Raji (cell line): ENCODE results near the gene ATP10A.

Experiments
- POLR2A ChIP-seq: IDR thresholded peaks from 2 replicates; pipeline ENCODE4 v1.6.1; 2011; ENCODE audit warnings: low read depth, low read length, control low read depth; ENCODE audit not compliant: insufficient read depth

The ATP10A gene

GRCh38 chr15:25810631-25811091, 52.5 kb downstream of the ATP10A start:
- TF ChIP-seq POLR2A, result no peak

- TF ChIP-seq POLR2A, result no peak
These were observed 53.0 kb downstream of the ATP10A start for GRCh38 chr15:25810154-25810553.

DNA sequence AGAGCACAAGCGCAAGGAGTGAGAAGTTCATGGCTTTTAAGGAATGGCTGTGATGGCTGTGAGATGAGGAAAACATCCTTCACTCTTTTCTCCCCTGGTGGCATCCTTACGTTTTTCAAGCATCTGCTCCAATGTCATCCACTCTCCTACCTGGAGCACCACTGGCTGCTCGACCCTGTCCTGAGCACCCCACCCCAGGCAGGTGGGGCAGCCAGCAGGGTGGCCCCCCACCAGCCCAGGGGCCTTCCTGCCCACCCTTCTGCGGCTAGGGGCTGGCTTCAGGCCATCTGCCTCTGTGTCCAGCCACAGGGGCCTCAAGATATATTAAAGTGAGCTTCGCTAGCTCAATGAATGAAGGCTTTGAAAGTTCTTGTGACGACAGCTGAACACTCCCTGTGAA, 56.1 kb downstream of the ATP10A start:
- TF ChIP-seq POLR2A, result no peak

DNA sequence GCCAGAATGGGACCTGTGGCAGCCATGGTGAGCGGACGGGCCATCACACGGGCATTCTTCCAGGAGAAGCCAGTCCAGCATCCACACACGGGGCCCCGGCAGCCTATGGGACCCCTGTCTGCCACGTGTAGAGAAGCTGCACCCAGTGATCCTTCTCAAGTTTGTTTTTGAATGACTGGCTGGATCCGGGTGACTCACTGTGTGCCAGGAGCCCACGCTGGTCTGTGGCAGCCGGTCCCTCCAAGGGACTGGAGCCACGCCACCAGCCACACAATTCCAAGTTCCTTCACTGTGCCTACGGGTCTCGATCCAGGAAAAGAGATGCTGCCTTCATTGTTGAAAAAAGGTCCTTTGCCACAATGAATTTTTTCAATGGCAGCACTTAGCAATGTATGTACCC, 58.1 kb downstream of the ATP10A start:
- no peak for TF ChIP-seq POLR2A

GRCh38 chr15:25804451-25804850, 58.7 kb downstream of the ATP10A start:
- no peak for TF ChIP-seq POLR2A

DNA sequence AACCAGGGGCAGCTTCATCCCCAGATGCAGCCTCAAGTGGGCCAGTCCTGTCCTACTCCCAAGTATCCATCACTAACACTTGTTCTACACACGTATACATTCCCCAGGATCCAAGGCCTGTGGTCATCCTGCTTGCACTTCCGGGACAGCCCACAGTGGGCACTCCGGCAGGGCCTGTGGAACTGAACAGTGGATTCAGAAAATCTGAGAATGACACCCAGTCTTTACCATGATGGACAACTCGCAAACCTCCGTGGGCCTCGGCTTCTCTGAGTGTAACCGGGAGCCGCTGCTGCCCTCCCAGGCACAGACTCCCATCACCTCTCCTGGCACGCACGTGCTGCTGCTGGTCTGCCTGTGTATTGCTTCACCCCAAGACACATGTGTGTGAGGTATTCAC, 59.6 kb downstream of the ATP10A start:
- TF ChIP-seq POLR2A, result no peak

- TF ChIP-seq POLR2A, result no peak
These were observed 60.1 kb downstream of the ATP10A start for GRCh38 chr15:25803036-25803435.

DNA sequence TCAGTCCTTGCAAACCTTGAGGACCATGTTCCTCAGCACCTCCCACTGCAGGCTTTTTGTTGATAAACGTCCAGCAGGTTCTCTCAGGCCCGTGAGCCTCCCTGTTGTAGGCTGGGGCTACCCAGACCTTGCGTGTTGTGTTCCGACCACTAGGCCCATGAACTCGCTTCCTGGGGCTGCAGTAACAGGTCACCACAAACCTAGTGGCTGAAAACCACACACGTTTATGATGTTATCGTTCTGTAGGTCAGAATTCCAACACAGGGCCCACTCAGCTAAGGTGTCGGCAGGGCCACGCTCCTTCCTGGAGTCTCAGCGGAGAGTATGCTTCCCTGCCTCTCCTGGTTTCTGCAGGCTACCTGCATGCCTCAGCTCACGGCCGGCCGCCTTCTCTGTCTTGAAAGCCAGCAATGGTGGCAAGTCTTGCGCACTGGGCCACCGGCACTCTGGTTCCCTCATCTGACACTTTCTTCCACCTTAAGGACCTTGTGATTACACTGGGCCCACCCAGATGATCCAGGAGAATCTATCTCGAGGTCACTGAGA, 60.8 kb downstream of the ATP10A start:
- TF ChIP-seq POLR2A, result no peak

- no peak for TF ChIP-seq POLR2A
These were observed 61.4 kb downstream of the ATP10A start for GRCh38 chr15:25801586-25802284.

DNA sequence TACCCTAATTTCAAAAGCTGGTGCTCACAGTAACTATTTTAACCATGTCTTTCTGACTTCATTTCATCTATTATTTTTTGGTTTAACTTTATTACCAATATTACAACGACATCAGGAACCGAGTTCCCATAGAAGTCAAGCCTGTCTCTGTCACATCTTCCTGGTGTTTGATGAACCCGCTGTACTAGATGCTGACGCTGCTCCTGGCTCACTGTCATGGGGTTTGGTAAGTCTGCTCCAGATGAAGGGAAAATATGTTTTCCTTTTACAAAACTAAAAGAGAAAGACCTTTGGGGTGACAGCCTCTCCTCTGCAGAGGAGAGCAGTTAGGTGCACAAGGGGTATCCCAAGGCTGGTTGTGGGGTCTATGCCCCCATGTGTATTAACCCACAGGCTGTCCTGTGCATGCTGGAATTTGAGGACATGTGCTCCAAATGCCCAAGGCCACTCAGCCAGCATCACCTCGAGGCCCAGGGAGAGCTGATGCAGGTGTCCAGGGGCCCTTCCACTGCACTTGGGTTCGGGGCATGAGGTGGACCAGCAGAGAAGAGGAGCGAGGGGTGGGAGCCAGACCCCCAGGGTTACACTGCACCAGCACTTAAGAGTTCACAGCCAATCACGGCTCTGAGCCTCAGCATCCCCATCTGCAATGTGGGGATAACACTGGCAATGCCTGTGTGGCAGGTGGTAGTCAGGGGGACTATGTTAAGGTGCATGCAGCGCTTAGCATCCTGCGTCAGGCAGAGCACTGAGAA, 62.2 kb downstream of the ATP10A start:
- TF ChIP-seq POLR2A, result no peak

DNA sequence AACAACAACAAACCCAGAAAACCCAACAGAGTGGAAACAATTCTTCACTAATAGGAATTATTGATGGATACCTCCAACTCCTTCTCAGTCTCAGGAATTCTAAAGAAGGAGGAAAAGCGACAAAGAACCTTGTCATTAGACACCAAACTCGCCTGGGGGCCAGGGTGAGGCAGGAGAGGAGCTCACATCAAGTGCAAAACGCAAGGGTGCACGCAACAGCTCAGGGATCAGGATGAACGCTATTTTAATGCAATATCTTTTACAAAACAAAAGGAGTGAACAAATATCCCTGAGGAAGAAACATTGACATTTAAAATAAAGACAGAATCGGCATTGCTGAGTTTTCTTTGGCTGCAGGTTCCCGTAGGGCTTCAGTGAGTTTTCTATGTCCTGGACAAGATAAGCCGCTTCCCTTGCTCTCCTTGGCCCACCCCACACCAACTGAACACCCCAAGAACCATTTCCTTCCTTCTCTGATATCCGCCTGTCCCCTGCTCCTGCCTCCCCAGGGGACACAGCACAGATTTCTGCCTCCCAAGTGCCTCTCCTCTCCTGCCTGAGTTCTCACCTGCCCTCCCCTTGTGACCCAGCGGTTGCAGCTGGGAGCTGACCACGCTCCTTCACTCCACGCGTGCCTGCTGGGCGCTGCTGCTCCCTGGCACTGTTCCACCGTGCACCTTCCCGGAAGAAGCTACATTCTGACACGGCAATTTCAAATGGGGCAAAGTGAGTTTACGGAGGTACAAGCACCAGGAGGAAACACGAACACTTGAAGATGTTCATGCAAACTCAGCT, 63.0 kb downstream of the ATP10A start:
- TF ChIP-seq POLR2A, result no peak

GRCh38 chr15:25797936-25798901, 64.9 kb downstream of the ATP10A start:
- no peak for TF ChIP-seq POLR2A

DNA sequence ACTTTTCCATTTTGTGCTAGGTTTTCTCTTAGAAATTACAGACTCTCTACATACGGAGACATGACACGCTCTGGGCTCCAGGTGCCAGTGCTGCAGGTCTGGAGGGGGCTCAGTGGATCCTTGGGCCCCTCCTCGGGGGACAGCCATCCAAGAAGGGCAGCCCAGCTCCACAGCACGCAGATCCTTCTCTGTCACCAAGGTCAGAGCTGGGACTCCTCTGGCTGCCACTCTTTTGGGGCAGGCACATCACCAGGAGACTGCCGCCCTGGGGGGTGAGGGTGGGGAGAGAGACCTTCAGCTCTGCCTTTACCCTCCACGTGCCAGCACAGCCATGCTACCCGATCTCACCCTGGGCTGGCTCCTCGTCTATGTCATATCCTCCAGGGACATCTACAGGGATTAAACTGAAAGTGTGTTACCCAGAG, 65.6 kb downstream of the ATP10A start:
- no peak for TF ChIP-seq POLR2A

- TF ChIP-seq POLR2A, result no peak
These were observed 66.1 kb downstream of the ATP10A start for GRCh38 chr15:25797035-25797434.
